Measurements from ENCODE around the gene LPIN1. TPM values are rescaled to one million over a fixed set of nuclear protein-coding genes. Genes with fewer than 3 reads are reported as not detected.
"Not testable (repeated sequence)": the region's sequence is repeated elsewhere in the genome, so short reads cannot be mapped to it uniquely, and the experiment has no call there.

The LPIN1 gene
- total RNA-seq, 1 experiment from 2014 or later, result 45.8 TPM

- no peak for DNase-seq (ENCODE audit: low read depth, low spot score)
- in situ Hi-C loops (cut with HindIII; ENCODE audit: low pct_unique_long_range_greater_than_20kb, low sequenced_read_pairs), result no loop called here
Observed at GRCh38 chr2:11830708-11831301, 84.4 kb downstream of the LPIN1 start.

DNA sequence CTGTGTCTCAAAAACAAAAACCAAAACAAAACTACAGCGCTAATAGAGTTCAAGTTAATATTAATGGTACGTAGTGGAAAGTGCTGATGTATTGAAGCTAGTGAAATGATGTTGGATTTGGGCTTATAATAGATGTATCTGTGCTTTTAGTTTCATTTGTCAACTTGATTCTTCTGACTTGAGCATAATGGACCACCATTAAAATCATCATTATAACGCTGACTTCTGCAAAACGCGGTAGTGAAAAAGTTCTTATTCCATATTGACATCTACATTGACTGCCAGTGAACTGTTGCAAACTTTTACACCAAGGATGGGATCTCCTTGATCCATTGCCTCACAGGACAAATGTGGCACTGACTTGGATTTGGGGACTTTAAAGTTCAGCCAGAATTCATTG, 85.0 kb downstream of the LPIN1 start:
- no peak for DNase-seq (ENCODE audit: low read depth, low spot score)
- in situ Hi-C loops (cut with HindIII; ENCODE audit: low pct_unique_long_range_greater_than_20kb, low sequenced_read_pairs), result no loop called here

- in situ Hi-C loops (cut with HindIII; ENCODE audit: low pct_unique_long_range_greater_than_20kb, low sequenced_read_pairs), result no loop called here
- no peak for DNase-seq (ENCODE audit: low read depth, low spot score)
Observed at GRCh38 chr2:11832531-11832930, 86.1 kb downstream of the LPIN1 start.

DNA sequence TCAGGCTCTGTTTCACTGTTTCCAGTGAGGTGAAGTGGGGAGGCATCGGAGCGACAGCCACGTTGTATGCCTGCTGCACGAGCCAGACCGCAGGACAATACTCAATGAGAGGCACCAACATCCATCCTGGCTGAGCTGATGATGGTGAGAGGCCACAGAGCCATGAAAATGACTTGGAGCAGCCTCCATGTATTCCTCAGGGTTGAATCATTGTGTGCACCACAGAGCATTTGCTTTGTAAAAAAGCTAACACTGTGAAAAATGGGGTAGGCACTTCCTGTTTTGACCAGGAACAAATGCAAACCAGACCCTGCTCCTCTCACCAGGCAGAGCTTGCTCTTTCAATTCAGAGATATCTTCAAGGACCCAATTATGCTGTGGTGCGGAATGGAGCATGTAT, 87.2 kb downstream of the LPIN1 start:
- in situ Hi-C loops (cut with HindIII; ENCODE audit: low pct_unique_long_range_greater_than_20kb, low sequenced_read_pairs), result no loop called here

GRCh38 chr2:11835403-11835802, 89.0 kb downstream of the LPIN1 start:
- peak; percentile 69 for DNase-seq (ENCODE audit: low read depth, low spot score)
- in situ Hi-C loops (cut with HindIII; ENCODE audit: low pct_unique_long_range_greater_than_20kb, low sequenced_read_pairs), result no loop called here

More for the DNA sequence above, 87.2 kb downstream of the LPIN1 start:
- no peak for DNase-seq (ENCODE audit: low read depth, low spot score)

- no peak for DNase-seq (ENCODE audit: low read depth, low spot score)
Observed at GRCh38 chr2:11836647-11837219, 90.3 kb downstream of the LPIN1 start.

DNA sequence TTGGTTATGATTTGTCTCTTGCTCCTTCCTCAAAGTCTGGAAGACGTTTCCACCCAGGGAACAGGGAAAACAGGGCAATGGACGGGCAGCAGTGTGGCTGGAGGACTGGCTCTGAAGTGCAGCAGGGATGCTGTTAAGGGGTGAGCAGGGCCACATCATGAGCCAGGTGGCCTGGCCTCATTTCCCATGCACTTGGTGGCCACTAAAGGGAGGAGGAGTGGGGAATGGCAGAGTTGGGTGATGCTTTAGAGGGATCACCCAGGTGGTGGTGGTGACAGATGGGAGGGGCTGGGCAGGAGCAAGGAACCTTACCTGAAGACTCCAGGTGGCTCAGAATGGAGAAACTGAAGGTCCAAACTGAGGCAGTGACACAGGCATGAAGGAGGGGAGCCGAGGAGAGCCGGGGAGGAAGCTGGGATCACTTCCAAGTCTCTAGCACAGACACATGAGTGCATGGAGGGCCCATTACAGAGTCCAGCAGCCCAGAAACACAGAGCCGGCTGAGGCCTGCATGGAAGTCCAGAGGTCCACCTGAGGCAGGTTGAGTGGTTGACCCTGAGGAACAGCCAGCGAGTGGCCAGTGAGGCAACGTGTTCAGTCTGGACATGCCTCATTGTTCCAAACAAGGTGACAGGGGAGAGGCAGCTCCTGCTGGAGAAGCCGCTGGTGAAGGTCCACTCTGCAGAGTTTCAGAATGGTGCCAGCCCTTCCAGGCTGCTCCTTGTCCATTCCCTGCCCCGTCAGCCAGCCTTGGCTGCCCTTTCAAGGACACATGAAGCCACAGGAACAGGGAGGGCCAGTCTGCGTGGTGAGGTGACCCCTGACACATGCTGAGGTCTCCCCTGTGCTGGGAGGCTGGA, 91.7 kb downstream of the LPIN1 start:
- in situ Hi-C loops (cut with HindIII; ENCODE audit: low pct_unique_long_range_greater_than_20kb, low sequenced_read_pairs), result no loop called here
- DNase-seq (ENCODE audit: low read depth, low spot score), result no peak

More at GRCh38 chr2:11836647-11837219, 90.3 kb downstream of the LPIN1 start:
- in situ Hi-C loops (cut with HindIII; ENCODE audit: low pct_unique_long_range_greater_than_20kb, low sequenced_read_pairs), result no loop called here

DNA sequence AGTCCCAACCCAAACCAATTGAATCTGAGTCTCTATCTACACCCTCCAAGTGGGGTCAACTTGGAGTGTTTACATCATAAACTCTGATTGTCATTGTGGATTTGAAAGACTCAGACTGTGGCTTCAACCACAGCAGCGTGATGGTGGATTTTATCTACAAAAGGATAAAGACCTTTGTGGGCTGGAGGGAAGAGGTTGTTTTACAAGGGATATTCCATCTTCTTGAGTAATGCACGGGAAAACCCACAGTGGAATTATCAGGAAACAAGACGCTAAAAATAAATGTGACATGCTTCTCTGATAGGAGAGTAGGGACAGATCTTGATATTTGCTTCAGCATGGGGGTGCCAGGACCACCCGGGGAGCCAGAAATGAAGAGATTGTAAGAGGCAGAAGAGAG, 93.5 kb downstream of the LPIN1 start:
- no peak for DNase-seq (ENCODE audit: low read depth, low spot score)
- in situ Hi-C loops (cut with HindIII; ENCODE audit: low pct_unique_long_range_greater_than_20kb, low sequenced_read_pairs), result no loop called here

DNA sequence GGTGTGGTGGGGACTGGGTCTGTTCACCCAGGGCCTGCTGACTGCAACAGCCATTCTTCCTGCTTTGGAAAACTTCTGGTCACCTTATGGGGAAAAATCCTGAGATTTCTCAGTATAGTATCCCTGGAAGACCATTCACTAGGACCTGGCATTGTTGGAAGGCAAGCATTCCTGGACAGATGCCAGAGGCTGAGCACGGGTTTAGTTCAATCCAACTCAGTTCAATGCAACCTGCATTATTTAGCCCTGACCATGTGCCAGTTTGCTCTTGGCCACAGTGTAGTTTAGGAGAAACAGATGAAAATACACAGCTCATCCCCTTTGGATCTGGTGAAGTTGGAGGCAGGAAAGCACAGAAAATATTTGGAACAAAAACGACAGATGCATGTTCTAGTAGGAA, 95.9 kb downstream of the LPIN1 start:
- in situ Hi-C loops (cut with HindIII; ENCODE audit: low pct_unique_long_range_greater_than_20kb, low sequenced_read_pairs), result no loop called here
- peak; percentile 57 for DNase-seq (ENCODE audit: low read depth, low spot score)

- in situ Hi-C loops (cut with HindIII; ENCODE audit: low pct_unique_long_range_greater_than_20kb, low sequenced_read_pairs); DNase-seq (ENCODE audit: low read depth, low spot score): not testable (repeated sequence)
Observed at GRCh38 chr2:11844798-11845197, 98.4 kb downstream of the LPIN1 start.

DNA sequence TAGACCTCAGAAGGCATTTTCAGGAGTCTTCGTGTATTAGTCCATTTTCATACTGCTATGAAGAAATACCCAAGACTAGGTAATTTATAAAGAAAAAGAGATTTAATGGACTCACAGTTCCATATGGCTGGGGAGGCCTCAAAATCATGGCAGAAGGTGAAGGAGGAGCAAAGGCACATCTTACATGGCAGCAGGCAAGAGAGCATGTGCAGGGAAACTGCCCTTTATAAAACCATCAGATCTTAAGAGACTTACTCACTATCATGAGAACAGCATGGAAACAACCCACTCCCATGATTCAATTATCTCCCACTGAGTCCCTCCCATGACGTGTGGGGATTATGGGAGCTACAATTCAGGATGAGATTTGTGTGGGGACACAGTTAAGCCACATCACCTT, 101.5 kb downstream of the LPIN1 start:
- in situ Hi-C loops (cut with HindIII; ENCODE audit: low pct_unique_long_range_greater_than_20kb, low sequenced_read_pairs); DNase-seq (ENCODE audit: low read depth, low spot score): not testable (repeated sequence)

- DNase-seq (ENCODE audit: low read depth, low spot score), result no peak
- in situ Hi-C loops (cut with HindIII; ENCODE audit: low pct_unique_long_range_greater_than_20kb, low sequenced_read_pairs), result loop anchor here (25.0 kb wide), 2 partner anchors 112 to 312 kb away; no protein-coding TSS in a partner anchor
Observed at GRCh38 chr2:11850082-11850481, 103.7 kb downstream of the LPIN1 start.

- no peak for DNase-seq (ENCODE audit: low read depth, low spot score)
- in situ Hi-C loops (cut with HindIII; ENCODE audit: low pct_unique_long_range_greater_than_20kb, low sequenced_read_pairs), result loop anchor here (25.0 kb wide), 2 partner anchors 110 to 310 kb away; no protein-coding TSS in a partner anchor
Observed at GRCh38 chr2:11852526-11853196, 106.2 kb downstream of the LPIN1 start.

DNA sequence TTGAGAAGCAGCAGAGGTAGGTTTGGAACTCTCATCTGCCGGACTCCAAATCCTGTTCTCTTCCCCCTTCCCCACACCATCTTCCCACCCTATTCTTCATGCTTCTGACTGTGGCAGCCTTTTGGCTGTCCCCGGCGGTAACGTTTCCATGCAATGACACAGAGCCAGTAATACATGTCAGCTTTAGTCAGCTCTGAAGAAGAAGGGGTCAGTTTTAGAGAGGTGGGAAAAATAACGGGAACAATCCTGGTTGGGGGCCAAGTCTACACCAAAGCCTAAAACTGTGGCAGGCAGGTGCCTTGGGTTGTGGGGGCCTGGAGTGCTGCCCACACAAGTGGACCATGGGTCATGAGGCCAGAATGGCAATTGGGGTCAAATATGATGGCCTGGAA, 106.8 kb downstream of the LPIN1 start:
- DNase-seq (ENCODE audit: low read depth, low spot score), result no peak
- in situ Hi-C loops (cut with HindIII; ENCODE audit: low pct_unique_long_range_greater_than_20kb, low sequenced_read_pairs), result loop anchor here (25.0 kb wide), 2 partner anchors 109 to 309 kb away; no protein-coding TSS in a partner anchor

DNA sequence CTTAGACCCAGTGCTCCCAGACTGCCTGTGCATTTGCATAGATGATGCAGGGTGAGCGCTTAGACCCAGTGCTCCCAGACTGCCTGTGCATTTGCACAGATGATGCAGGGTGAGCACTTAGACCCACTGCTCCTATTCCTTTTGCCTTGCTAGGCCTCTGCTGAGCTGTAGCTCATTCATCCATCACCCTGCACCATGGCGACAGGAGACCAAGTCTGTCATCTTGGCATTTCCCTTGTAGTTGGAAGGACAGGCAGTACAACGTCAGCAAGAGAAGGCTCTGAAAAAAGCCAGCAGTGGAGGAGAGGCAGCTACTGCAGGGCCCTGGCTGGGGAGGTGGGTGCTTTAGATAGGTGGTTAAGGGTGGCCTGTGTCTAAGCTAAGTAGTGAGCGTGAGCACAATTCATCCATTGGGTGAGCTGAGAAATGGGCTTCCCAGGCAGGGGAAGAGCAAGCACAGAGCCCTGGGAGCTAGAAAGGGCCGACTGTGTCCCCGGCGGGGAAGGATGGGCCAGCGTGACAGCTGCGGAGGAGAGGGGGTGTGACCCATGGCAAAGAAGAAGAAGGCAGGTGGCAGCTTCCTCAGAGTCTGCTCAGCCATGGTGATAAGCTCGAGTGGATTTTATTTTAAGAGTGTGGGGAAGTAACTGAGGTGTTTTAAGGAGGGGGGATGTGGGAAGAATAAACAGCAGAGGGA, 108.8 kb downstream of the LPIN1 start:
- in situ Hi-C loops (cut with HindIII; ENCODE audit: low pct_unique_long_range_greater_than_20kb, low sequenced_read_pairs), result loop anchor here (25.0 kb wide), 2 partner anchors 107 to 307 kb away; no protein-coding TSS in a partner anchor
- no peak for DNase-seq (ENCODE audit: low read depth, low spot score)

DNA sequence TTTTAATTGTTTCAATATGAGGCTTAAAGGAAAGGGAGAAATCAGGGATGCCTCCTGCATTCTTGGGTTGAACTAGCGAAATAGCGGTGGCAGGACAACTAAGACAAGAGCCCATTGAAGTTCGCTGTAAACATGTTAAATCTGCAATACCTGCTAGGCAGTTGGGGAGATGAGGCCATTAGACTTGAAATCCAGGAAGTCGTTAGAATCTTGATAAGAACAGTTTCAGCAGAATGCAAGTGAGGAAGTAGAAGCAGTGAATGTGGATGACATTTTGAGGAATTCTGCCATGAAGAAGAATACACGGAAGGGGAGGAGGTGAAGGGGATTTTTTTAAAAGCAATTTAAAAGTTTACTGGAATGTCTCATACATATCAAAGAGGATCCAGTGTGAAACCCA, 109.7 kb downstream of the LPIN1 start:
- in situ Hi-C loops (cut with HindIII; ENCODE audit: low pct_unique_long_range_greater_than_20kb, low sequenced_read_pairs), result loop anchor here (25.0 kb wide), 2 partner anchors 106 to 306 kb away; no protein-coding TSS in a partner anchor
- no peak for DNase-seq (ENCODE audit: low read depth, low spot score)

DNA sequence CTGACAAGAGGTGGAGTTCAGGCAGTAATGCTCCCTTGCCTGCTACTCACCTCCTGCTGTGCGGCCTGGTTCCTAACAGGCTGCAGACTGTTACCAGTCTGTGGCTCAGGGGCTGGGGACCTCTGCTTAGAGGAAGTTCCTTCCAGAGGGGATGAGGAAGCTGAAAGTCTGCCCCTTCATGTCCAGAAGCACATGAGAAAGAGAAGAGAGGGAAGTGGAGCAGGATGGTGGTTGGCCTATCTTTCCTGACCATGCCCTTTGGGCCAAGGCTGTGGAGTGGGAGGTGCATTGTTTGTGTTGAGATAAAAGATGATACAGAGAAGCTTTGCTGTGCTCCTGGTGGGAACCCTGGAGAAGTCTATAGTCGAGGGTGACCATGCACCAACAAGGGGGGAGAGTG, 112.5 kb downstream of the LPIN1 start:
- DNase-seq (ENCODE audit: low read depth, low spot score), result no peak
- in situ Hi-C loops (cut with HindIII; ENCODE audit: low pct_unique_long_range_greater_than_20kb, low sequenced_read_pairs), result loop anchor here (25.0 kb wide), 2 partner anchors 103 to 303 kb away; no protein-coding TSS in a partner anchor

Measured in SK-MEL-5 (cell line).